GM12878 (cell line): ENCODE results near the gene ZFAND2B. TPM values are rescaled to one million over a fixed set of nuclear protein-coding genes. Genes with fewer than 3 reads are reported as not detected.

Experiments
- ATAC-seq: fragments of 200-7000 bp; cut with Tn5 transposase; 3 replicates; pipeline ENCODE4 v1.9.1; 2020; ENCODE audit warnings: mild to moderate bottlenecking, moderate library complexity
- BruUV-seq: library from RNA; stranded (reverse); fragments of 400-500 nt; replicated peaks from 2 replicates; lab custom pipeline; 2021; lab: Mats Ljungman, UMichigan
- CTCF ChIA-PET: fragments of 300-600 bp; sonication (Branson Sonifier 250); formaldehyde crosslinking; extraction: SDS; loops from one replicate; lab custom pipeline; 2021; ENCODE audit warnings: inconsistent platforms; lab: Yijun Ruan, JAX
- POLR2A ChIA-PET: fragments of 350-600 bp; formaldehyde crosslinking; extraction: SDS; loops from one replicate; lab custom pipeline; 2021; ENCODE audit warnings: inconsistent platforms; lab: Charles Lee
- RAD21 ChIA-PET: fragments of 300-600 bp; sonication (Branson Sonifier 250); formaldehyde crosslinking; loops from one replicate; lab custom pipeline; 2023; ENCODE audit warnings: antibody characterized with exemption; ENCODE audit not compliant: unreplicated experiment; lab: Charles Lee
- SMC1A ChIA-PET: fragments of 300-600 bp; sonication (Branson Sonifier 250); formaldehyde crosslinking; loops from one replicate; lab custom pipeline; 2023; ENCODE audit not compliant: unreplicated experiment, uncharacterized antibody; lab: Charles Lee
- DNase-seq: peaks from one replicate; pipeline ENCODE4 v3.0.0-alpha.2; 2011; ENCODE audit warnings: low read depth, low spot score
- FAIRE-seq: peaks from 3 replicates; lab custom pipeline; 2011; peaks lifted over from hg19 to GRCh38; lab: Jason Lieb, UNC
- H2AFZ ChIP-seq: 2 replicates; pipeline ENCODE4 v1.6.0; 2011; ENCODE audit warnings: low read depth, low read length, control low read depth; ENCODE audit not compliant: control insufficient read depth
- H3K27ac ChIP-seq: 2 replicates; pipeline ENCODE4 v1.5.1; 2011; ENCODE audit warnings: control low read depth; ENCODE audit not compliant: control insufficient read depth, insufficient read depth
- H3K27me3 ChIP-seq, 2 experiments: replicated peaks in 1 of 2; 2 replicates each; pipeline versions ENCODE4 v1.6.0 to v1.6.1; 2011; ENCODE audit warnings: low read length in 1 of 2; ENCODE audit not compliant: control insufficient read depth in 2 of 2, insufficient read depth in 2 of 2
- H3K36me3 ChIP-seq, 2 experiments: 2 replicates each; pipeline ENCODE4 v1.5.1; 2011; ENCODE audit warnings: low read length in 1 of 2; ENCODE audit not compliant: control insufficient read depth in 2 of 2, insufficient read depth in 2 of 2
- H3K4me1 ChIP-seq: 2 replicates; pipeline ENCODE4 v1.6.1; 2011; ENCODE audit warnings: mild to moderate bottlenecking, low read length, moderate library complexity, mixed read lengths; ENCODE audit not compliant: control insufficient read depth, insufficient read depth
- H3K4me2 ChIP-seq: 2 replicates; pipeline ENCODE4 v1.6.0; 2011; ENCODE audit warnings: control low read depth; ENCODE audit not compliant: control insufficient read depth, insufficient read depth
- H3K4me3 ChIP-seq: fragments of 200-600 bp; sonication (generic); 2 replicates; pipeline ENCODE4 v1.5.1; 2016
- H3K79me2 ChIP-seq: 2 replicates; pipeline ENCODE4 v1.6.0; 2011; ENCODE audit warnings: low read length; ENCODE audit not compliant: control insufficient read depth, insufficient read depth
- H3K9ac ChIP-seq: 2 replicates; pipeline ENCODE4 v1.8.0; 2011; ENCODE audit warnings: low read length, control low read depth, mixed read lengths; ENCODE audit not compliant: control insufficient read depth, insufficient read depth
- H3K9me3 ChIP-seq: replicated peaks from 3 replicates; pipeline ENCODE4 v1.5.1; 2011; ENCODE audit warnings: mild to moderate bottlenecking, low read length; ENCODE audit not compliant: control insufficient read depth, insufficient read depth
- H4K20me1 ChIP-seq: 2 replicates; pipeline ENCODE4 v1.6.0; 2011; ENCODE audit not compliant: control insufficient read depth, insufficient read depth
- CEBPB ChIP-seq, 2 experiments: fragments of 150-350 bp in 1 of 2; IDR thresholded peaks; 2 replicates each; pipeline ENCODE4 v1.6.1; 2012 to 2014; ENCODE audit warnings: low read depth in 2 of 2, low read length in 2 of 2, borderline replicate concordance in 1 of 2, inconsistent platforms in 1 of 2
- EGR1 ChIP-seq, 2 experiments: IDR thresholded peaks; 1 replicate in 1 of 2; 2 replicates in 1 of 2; pipeline ENCODE4 v1.6.1; 2011 to 2012; ENCODE audit warnings: low read depth in 2 of 2, low read length in 2 of 2, borderline replicate concordance in 1 of 2, mild to moderate bottlenecking in 1 of 2, moderate library complexity in 1 of 2
- GABPA ChIP-seq: IDR thresholded peaks from 2 replicates; pipeline ENCODE4 v1.6.1; 2014; ENCODE audit warnings: antibody characterized with exemption, low read depth, mild to moderate bottlenecking, inconsistent platforms
- HDAC2 ChIP-seq: fragments of 200-600 bp; sonication (generic); IDR thresholded peaks from 2 replicates; pipeline ENCODE4 v1.6.1; 2017
- KAT2A ChIP-seq: conservative IDR thresholded peaks from 2 replicates; pipeline ENCODE4 v1.6.1; 2011; ENCODE audit warnings: low read depth, low read length; ENCODE audit not compliant: control insufficient read depth
- MYC ChIP-seq: IDR thresholded peaks from 2 replicates; pipeline ENCODE4 v1.6.1; 2011; ENCODE audit warnings: mild to moderate bottlenecking, low read length, moderate library complexity, inconsistent platforms; ENCODE audit not compliant: insufficient read depth, insufficient replicate concordance, insufficient read length, severe bottlenecking
- SMAD5 ChIP-seq: IDR thresholded peaks from 2 replicates; pipeline ENCODE4 v1.6.1; 2016; ENCODE audit warnings: antibody characterized with exemption, low read depth
- SPI1 ChIP-seq: IDR thresholded peaks from 2 replicates; pipeline ENCODE4 v1.6.1; 2011; ENCODE audit warnings: low read depth, mild to moderate bottlenecking, low read length, moderate library complexity, borderline replicate concordance; ENCODE audit not compliant: insufficient read depth
- TAF1 ChIP-seq: IDR thresholded peaks from 2 replicates; pipeline ENCODE4 v1.6.1; 2011; ENCODE audit warnings: mild to moderate bottlenecking, low read depth, low read length, borderline replicate concordance
- TCF12 ChIP-seq: IDR thresholded peaks from 2 replicates; pipeline ENCODE4 v1.6.1; 2011; ENCODE audit warnings: low read depth, mild to moderate bottlenecking, low read length
- WGBS: methylation state at CpG from one replicate; pipeline ENCODE4 v1.1.6; 2016; ENCODE audit warnings: low lambda C conversion rate; ENCODE audit not compliant: insufficient replicate concordance, insufficient coverage; ENCODE audit errors: missing lambda C conversion rate; 5-methylcytosine and 5-hydroxymethylcytosine counted together
- in situ Hi-C: fragments of 300-500 bp; cut with MboI; formaldehyde crosslinking; loops from 9 replicates; pipeline ENCODE4 v1.14.3; 2018; ENCODE audit warnings: mixed read lengths
- intact Hi-C: fragments of 100-400 bp; cut with micrococcal nuclease; formaldehyde crosslinking; loops from one replicate; pipeline ENCODE4 v1.14.2; 2022; ENCODE audit not compliant: unreplicated experiment
- polyA plus RNA-seq, 11 experiments: library from polyadenylated mRNA; depleted of rRNA in 4 of 11; unstranded in 6 of 11; stranded (reverse) in 5 of 11; fragments of >200 nt; fragmentation: Nextera tagmentation in 4 of 11; fragmentation: Illumina TruSeq in 1 of 11; extraction: Ambion mirVana in 4 of 11; extraction: Trizol in 1 of 11; gene quantifications; 1 replicate in 1 of 11; 2 replicates in 10 of 11; pipeline versions ENCODE4 v1.2.1 to v1.2.3, GENCODE V29; 2011 to 2016; ENCODE audit warnings: inconsistent platforms in 2 of 11, missing spikeins in 2 of 11, low read depth in 1 of 11
- total RNA-seq, 4 experiments: library from RNA; depleted of rRNA in 3 of 4; stranded (reverse); fragments of >200 nt in 3 of 4; fragmentation: Illumina TruSeq in 1 of 4; extraction: Trizol in 1 of 4; gene quantifications; 2 replicates each; pipeline versions ENCODE4 v1.2.1 to v1.2.3, GENCODE V29; 2013 to 2021
- TF ChIP-seq, protein P1 (sequence below): IDR thresholded peaks from 2 replicates; pipeline ENCODE4 v1.6.1; 2012; ENCODE audit warnings: low read depth, low read length, improper control_type of control experiment
- TF ChIP-seq, protein P2 (sequence below): fragments of 450-650 bp; IDR thresholded peaks from 2 replicates; pipeline ENCODE4 v1.6.1; 2017; ENCODE audit warnings: mild to moderate bottlenecking, moderate library complexity

ZFAND2B gene
- total and polyA plus RNA-seq, 10 of the 15 experiments (the other 5 are each of a cell fraction or from before 2014, with no cell fraction given): 5.4 to 28.1 (median 22.4) TPM

DNA sequence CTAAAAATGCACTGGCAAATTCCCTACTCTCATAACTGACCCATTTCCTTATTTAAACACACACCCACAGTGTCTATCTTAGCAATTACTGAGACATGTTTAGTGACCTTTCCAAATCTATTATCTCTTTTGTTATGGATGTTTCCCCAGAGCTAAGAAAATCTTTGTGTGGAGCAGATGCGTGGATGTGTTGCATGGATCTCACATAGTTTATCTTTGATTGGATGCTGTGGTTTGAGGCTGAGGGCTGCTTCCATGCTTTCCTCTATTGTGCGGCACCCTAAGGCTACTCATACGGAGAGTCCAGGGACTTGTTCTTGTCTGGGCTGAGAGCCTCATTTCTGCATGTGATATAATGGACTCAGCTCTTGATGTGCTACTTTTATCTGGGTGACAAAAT lies 27.7 kb downstream of the ZFAND2B start:
- Histone ChIP-seq H3K27me3 (no peaks in the 10 kb centered on the region), H3K4me3 (no peak overlapping the region), H3K79me2 (peaks cover 26% of the 10 kb centered on the region), H3K9me3 (no peaks in the 10 kb centered on the region), H2AFZ (no peak overlapping the region), H3K27ac (no peak overlapping the region), H3K9ac (no peak overlapping the region), H3K36me3 (peaks cover 15 to 54% of the 10 kb centered on the region in 2 experiments), H3K4me2 (no peak overlapping the region), H3K4me1 (no peaks in the 10 kb centered on the region), H4K20me1 (no peaks in the 10 kb centered on the region)
- DNase-seq (no peak), FAIRE-seq (no peak), ATAC-seq (no peak)
- in situ Hi-C loops: no loop called here
- CTCF ChIA-PET: no interaction called here
- WGBS: 96% methylated on average over 3 of the region's 3 CpGs
- RAD21 ChIA-PET: no interaction called here
- no peak for TF ChIP-seq HDAC2
- TF ChIP-seq EGR1 (IDR thresholded peaks at IDR 0.05; ENCODE audit: borderline replicate concordance in 1 of 2, low read depth in 2 of 2, low read length in 2 of 2): no peak
- TF ChIP-seq TCF12: no peak
- no peak for TF ChIP-seq KAT2A
- no peak for TF ChIP-seq MYC
- TF ChIP-seq, protein P1, sequence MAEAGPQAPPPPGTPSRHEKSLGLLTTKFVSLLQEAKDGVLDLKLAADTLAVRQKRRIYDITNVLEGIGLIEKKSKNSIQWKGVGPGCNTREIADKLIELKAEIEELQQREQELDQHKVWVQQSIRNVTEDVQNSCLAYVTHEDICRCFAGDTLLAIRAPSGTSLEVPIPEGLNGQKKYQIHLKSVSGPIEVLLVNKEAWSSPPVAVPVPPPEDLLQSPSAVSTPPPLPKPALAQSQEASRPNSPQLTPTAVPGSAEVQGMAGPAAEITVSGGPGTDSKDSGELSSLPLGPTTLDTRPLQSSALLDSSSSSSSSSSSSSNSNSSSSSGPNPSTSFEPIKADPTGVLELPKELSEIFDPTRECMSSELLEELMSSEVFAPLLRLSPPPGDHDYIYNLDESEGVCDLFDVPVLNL: no peak
- no peak for TF ChIP-seq SMAD5
- no peak for TF ChIP-seq CEBPB (IDR thresholded peaks at IDR 0.05; ENCODE audit: borderline replicate concordance in 1 of 2, low read depth in 2 of 2, low read length in 2 of 2)
- no peak for TF ChIP-seq SPI1
- TF ChIP-seq TAF1: no peak
- TF ChIP-seq GABPA: no peak
- TF ChIP-seq, protein P2, sequence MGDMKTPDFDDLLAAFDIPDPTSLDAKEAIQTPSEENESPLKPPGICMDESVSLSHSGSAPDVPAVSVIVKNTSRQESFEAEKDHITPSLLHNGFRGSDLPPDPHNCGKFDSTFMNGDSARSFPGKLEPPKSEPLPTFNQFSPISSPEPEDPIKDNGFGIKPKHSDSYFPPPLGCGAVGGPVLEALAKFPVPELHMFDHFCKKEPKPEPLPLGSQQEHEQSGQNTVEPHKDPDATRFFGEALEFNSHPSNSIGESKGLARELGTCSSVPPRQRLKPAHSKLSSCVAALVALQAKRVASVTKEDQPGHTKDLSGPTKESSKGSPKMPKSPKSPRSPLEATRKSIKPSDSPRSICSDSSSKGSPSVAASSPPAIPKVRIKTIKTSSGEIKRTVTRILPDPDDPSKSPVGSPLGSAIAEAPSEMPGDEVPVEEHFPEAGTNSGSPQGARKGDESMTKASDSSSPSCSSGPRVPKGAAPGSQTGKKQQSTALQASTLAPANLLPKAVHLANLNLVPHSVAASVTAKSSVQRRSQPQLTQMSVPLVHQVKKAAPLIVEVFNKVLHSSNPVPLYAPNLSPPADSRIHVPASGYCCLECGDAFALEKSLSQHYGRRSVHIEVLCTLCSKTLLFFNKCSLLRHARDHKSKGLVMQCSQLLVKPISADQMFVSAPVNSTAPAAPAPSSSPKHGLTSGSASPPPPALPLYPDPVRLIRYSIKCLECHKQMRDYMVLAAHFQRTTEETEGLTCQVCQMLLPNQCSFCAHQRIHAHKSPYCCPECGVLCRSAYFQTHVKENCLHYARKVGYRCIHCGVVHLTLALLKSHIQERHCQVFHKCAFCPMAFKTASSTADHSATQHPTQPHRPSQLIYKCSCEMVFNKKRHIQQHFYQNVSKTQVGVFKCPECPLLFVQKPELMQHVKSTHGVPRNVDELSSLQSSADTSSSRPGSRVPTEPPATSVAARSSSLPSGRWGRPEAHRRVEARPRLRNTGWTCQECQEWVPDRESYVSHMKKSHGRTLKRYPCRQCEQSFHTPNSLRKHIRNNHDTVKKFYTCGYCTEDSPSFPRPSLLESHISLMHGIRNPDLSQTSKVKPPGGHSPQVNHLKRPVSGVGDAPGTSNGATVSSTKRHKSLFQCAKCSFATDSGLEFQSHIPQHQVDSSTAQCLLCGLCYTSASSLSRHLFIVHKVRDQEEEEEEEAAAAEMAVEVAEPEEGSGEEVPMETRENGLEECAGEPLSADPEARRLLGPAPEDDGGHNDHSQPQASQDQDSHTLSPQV: no peak
- SMC1A ChIA-PET: interaction anchor here (1.0 kb wide), 1 partner anchor 10 kb away, joined by 3 read pairs; no protein-coding TSS in a partner anchor
- POLR2A ChIA-PET: interaction anchor here (0.7 to 1.4 kb wide), 2 partner anchors 10 to 18 kb away, joined by 4 read pairs; partner anchors contain the start of genes GLB1L, STK16 and TUBA4B
- BruUV-seq: no TSS peak
- intact Hi-C loops: no loop called here
